ENCODE measurements around the gene ETV6.

- no peak for TF ChIP-seq ZNF274 (IDR thresholded peaks at IDR 0.05; ENCODE audit: low read depth, low read length)
- TF ChIP-seq SUZ12 (IDR thresholded peaks at IDR 0.05; ENCODE audit: extremely low read depth, insufficient read depth, insufficient read length) = no peak
- TF ChIP-seq YY1 (IDR thresholded peaks at IDR 0.05; ENCODE audit: insufficient read depth, insufficient read length) = no peak
Observed at GRCh38 chr12:11697131-11697530, 47.7 kb downstream of the ETV6 start.
